HG03060 (cell line): ENCODE data around the gene HES4.

Experiments used
- ATAC-seq: cut with Tn5 transposase; IDR thresholded peaks from one replicate; pipeline ENCODE4 v1.9.1; 2021; ENCODE audit warnings: low read depth, moderate number of reproducible peaks; ENCODE audit not compliant: unreplicated experiment

The HES4 gene

GRCh38 chr1:954927-955326, 45.0 kb downstream of the HES4 start:
- no peak for ATAC-seq

GRCh38 chr1:953524-954320, 46.2 kb downstream of the HES4 start:
- no peak for ATAC-seq

GRCh38 chr1:952603-953002, 47.3 kb downstream of the HES4 start:
- ATAC-seq, result no peak

- no peak for ATAC-seq
Measured at GRCh38 chr1:952201-952600, 47.7 kb downstream of the HES4 start.

- ATAC-seq, result no peak
Measured at GRCh38 chr1:951364-951763, 48.5 kb downstream of the HES4 start.

- no peak for ATAC-seq
Measured at GRCh38 chr1:950881-951280, 49.0 kb downstream of the HES4 start.

GRCh38 chr1:950268-950667, 49.6 kb downstream of the HES4 start:
- no peak for ATAC-seq
